HTR-8/SVneo (cell line): ENCODE results near the gene RUNX1.

Source experiments
- DNase-seq: peaks from one replicate; pipeline ENCODE4 v3.0.0; 2011; ENCODE audit warnings: low spot score, mixed read lengths; ENCODE audit not compliant: insufficient read length
- FAIRE-seq: peaks from 2 replicates; lab custom pipeline; 2011; peaks lifted over from hg19 to GRCh38; lab: Jason Lieb, UNC

The RUNX1 gene

GRCh38 chr21:35039595-35040289 is 9.4 kb downstream of the RUNX1 start:
- FAIRE-seq (no peak), DNase-seq (no peak)

GRCh38 chr21:35038772-35039319 is 10.3 kb downstream of the RUNX1 start:
- FAIRE-seq = no peak
- no peak for DNase-seq

GRCh38 chr21:35037384-35037765 is 11.7 kb downstream of the RUNX1 start:
- no peak for FAIRE-seq
- no peak for DNase-seq

GRCh38 chr21:35036465-35037383 is 12.4 kb downstream of the RUNX1 start:
- DNase-seq = no peak
- no peak for FAIRE-seq

GRCh38 chr21:35035581-35035980 is 13.5 kb downstream of the RUNX1 start:
- DNase-seq (no peak), FAIRE-seq (no peak)

- DNase-seq = no peak
- no peak for FAIRE-seq
These were observed 14.0 kb downstream of the RUNX1 start for GRCh38 chr21:35035116-35035515.

GRCh38 chr21:35034203-35034926 is 14.7 kb downstream of the RUNX1 start:
- DNase-seq = no peak

GRCh38 chr21:35032474-35033263 is 16.4 kb downstream of the RUNX1 start:
- FAIRE-seq = no peak

More at GRCh38 chr21:35034203-35034926, 14.7 kb downstream of the RUNX1 start:
- FAIRE-seq = no peak

GRCh38 chr21:35028451-35028978 is 20.6 kb downstream of the RUNX1 start:
- DNase-seq = no peak
- peak; percentile 48 for FAIRE-seq

More at GRCh38 chr21:35032474-35033263, 16.4 kb downstream of the RUNX1 start:
- no peak for DNase-seq

- FAIRE-seq (no peak), DNase-seq (no peak)
These were observed 21.3 kb downstream of the RUNX1 start for GRCh38 chr21:35027563-35028450.

GRCh38 chr21:35026617-35027562 is 22.2 kb downstream of the RUNX1 start:
- DNase-seq (no peak), FAIRE-seq (no peak)

- no peak for DNase-seq
- no peak for FAIRE-seq
These were observed 23.0 kb downstream of the RUNX1 start for GRCh38 chr21:35026153-35026500.

GRCh38 chr21:35025206-35026152 is 23.6 kb downstream of the RUNX1 start:
- DNase-seq = no peak
- no peak for FAIRE-seq

- FAIRE-seq = no peak
- no peak for DNase-seq
These were observed 24.6 kb downstream of the RUNX1 start for GRCh38 chr21:35024513-35024912.

- FAIRE-seq (no peak), DNase-seq (no peak)
These were observed 25.1 kb downstream of the RUNX1 start for GRCh38 chr21:35024071-35024420.

GRCh38 chr21:35023396-35024070 is 25.6 kb downstream of the RUNX1 start:
- FAIRE-seq (no peak), DNase-seq (no peak)
